Upper lobe of left lung (tissue), 6 donors: ENCODE data around the gene CABLES2. TPM values are rescaled to one million over a fixed set of nuclear protein-coding genes. Genes with fewer than 3 reads are reported as not detected.

ENCODE experiments used
- ATAC-seq, 2 donors: fragments of 200-7000 bp; cut with Tn5 transposase; one replicate each; pipeline ENCODE4 v1.9.1; 2022; ENCODE audit warnings: mild to moderate bottlenecking in 2 of 2, moderate library complexity in 2 of 2; ENCODE audit not compliant: low FRiP score in 2 of 2
- DNase-seq, 2 donors: peaks; one replicate each; pipeline ENCODE4 v3.0.0-alpha.2; 2019 to 2020
- H3K27ac ChIP-seq, 4 donors: fragments of 200-600 bp; sonication (generic); one replicate each; pipeline ENCODE4 v1.5.1; 2016 to 2019
- H3K27me3 ChIP-seq, 4 donors: fragments of 200-600 bp; sonication (generic); one replicate each; pipeline ENCODE4 v1.5.1; 2017 to 2019
- H3K36me3 ChIP-seq, 4 donors: fragments of 200-600 bp; sonication (generic); one replicate each; pipeline ENCODE4 v1.5.1; 2016 to 2019
- H3K4me1 ChIP-seq, 4 donors: fragments of 200-600 bp; sonication (generic); one replicate each; pipeline ENCODE4 v1.5.1; 2018 to 2019
- H3K4me3 ChIP-seq, 4 donors: fragments of 200-600 bp; sonication (generic); one replicate each; pipeline ENCODE4 v1.5.1; 2017 to 2019; ENCODE audit warnings: mild to moderate bottlenecking in 2 of 4, moderate library complexity in 1 of 4
- H3K9me3 ChIP-seq, 4 donors: fragments of 200-600 bp; sonication (generic); one replicate each; pipeline ENCODE4 v1.5.1; 2018 to 2019
- CTCF ChIP-seq, 6 experiments: fragments of 450-650 bp in 4 of 6; fragments of 200-600 bp in 2 of 6; sonication (generic) in 2 of 6; IDR thresholded peaks; one replicate each; pipeline ENCODE4 v1.5.1; 2016 to 2019; ENCODE audit warnings: antibody characterized with exemption in 6 of 6
- EP300 ChIP-seq, 4 donors: sonication (generic); formaldehyde crosslinking; IDR thresholded peaks; one replicate each; pipeline ENCODE4 v1.5.1; 2017; ENCODE audit warnings: antibody characterized with exemption in 4 of 4, control low read depth in 2 of 4
- POLR2A ChIP-seq, 4 donors: fragments of 450-650 bp; IDR thresholded peaks; one replicate each; pipeline ENCODE4 v1.5.1; 2016 to 2017; ENCODE audit warnings: antibody characterized with exemption in 4 of 4, mild to moderate bottlenecking in 2 of 4
- POLR2AphosphoS5 ChIP-seq, 2 donors: sonication (generic); formaldehyde crosslinking; IDR thresholded peaks; one replicate each; pipeline ENCODE4 v1.5.1; 2017; ENCODE audit warnings: antibody characterized with exemption in 2 of 2
- WGBS, 2 donors: methylation state at CpG; one replicate each; pipeline ENCODE4 v1.1.5; 2017 to 2018; 5-methylcytosine and 5-hydroxymethylcytosine counted together
- total RNA-seq, 6 donors: library from RNA; depleted of rRNA in 4 of 6; stranded (reverse); fragments of >200 nt in 4 of 6; gene quantifications; one replicate each; pipeline versions ENCODE4 v1.1.0 to v1.2.1, GENCODE V29; 2016 to 2021
- donor health status: DM: no; HTN: no; CAD: no; lungs with moderate emphysema.
- donor health status: DM: no; HTN: yes; CAD: no; lungs with severe emphysema.

The CABLES2 gene
- total RNA-seq, 6 donors from 2014 or later: 2.2 to 5.2 (median 4.0) TPM

DNA sequence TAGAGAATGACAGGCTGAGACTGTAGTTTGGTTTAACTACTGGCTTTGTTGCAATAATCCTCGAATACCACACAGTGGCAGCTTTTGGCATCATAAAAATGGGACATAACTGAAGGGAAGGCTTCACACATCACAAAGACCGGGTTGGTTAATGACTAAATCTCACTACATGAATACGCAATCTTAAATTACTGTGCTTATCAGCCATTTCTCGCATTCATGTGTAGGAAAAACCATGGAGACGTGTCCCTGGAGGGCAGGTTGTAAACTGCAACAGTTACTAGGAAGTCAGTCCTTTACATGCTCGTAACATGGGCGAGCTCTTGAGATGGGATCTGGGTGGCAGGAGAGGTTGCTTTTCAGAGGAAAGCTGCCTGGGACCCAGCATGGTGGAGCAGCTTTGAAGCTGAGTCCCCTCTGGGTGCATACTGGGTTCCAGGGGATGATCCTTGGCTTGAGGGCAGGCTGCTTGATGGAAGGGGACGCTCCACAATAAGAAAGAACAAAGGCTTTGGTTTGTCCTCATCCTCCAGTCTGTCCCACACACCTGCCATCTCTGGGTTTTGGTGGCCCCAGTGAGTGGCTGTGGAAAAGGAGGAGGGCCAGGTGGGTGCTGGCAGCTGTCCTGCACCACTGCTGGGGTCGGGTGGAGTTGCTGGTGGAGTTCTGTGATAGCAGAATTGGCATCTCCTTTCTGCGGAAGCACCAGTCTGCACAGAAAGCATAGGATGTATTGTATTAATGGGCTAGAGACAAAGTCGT lies 18.1 kb downstream of the CABLES2 start:
- DNase-seq: no peak
- Histone ChIP-seq H3K27ac (no peak overlapping the region), H3K36me3 (peaks cover 2 to 58% (median 28%) of the 10 kb centered on the region in 4 donors), H3K4me1 (peaks cover 16 to 34% (median 23%) of the 10 kb centered on the region in 4 donors), H3K9me3 (no peaks in the 10 kb centered on the region), H3K4me3 (no peak overlapping the region), H3K27me3 (no peaks in the 10 kb centered on the region)
- 89% methylated on average over 9 to 11 of the region's 11 CpGs for whole genome bisulfite sequencing, 2 donors
- no peak for TF ChIP-seq CTCF (IDR thresholded peaks at IDR 0.05)
- TF ChIP-seq POLR2A (IDR thresholded peaks at IDR 0.05): no peak
- TF ChIP-seq POLR2AphosphoS5 (IDR thresholded peaks at IDR 0.05): no peak
- TF ChIP-seq EP300 (IDR thresholded peaks at IDR 0.05): no peak
- ATAC-seq: no peak

DNA sequence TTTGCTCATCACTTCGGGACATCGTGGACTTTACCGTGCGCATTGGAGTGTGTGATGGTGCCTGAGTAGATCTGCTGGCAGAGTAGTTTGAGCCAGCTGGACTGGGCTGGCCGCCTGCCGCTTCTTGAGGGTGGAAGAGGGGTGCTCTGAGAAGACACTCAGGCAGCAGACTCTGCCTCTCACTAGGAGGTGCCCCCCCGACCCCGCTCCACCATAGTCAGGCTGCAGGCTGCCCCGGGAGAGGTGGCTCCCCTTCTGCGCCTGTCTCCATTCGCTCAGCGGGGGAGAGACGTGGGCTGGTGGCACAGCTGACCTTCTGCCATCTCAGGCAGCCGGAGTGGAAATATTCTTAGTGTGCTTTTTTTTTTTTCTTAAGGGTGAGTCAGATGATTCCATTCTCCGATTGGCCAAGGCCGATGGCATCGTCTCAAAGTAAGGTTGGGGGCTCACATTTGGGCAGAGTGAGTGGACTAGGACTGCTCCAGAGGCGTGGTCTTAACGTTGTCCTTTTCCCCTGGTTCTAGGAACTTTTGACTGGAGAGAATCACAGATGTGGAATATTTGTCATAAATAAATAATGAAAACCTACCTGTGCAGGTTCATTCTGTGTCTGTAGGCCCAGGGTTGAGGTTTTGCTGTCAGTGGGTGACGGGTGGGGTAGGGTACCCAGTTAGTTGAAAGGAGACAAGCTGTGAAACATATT lies 19.0 kb downstream of the CABLES2 start:
- H3K4me3 ChIP-seq: peak overlapping the region in 3 of 4 donors; percentile 91 to 100 (median 100)
- no peak for TF ChIP-seq POLR2A (IDR thresholded peaks at IDR 0.05)
- TF ChIP-seq EP300 (IDR thresholded peaks at IDR 0.05): no peak
- TF ChIP-seq POLR2AphosphoS5 (IDR thresholded peaks at IDR 0.05): no peak
- TF ChIP-seq CTCF (IDR thresholded peaks at IDR 0.05): no peak
- peak overlapping the region in 2 of 4 donors; percentile 96 to 97 for H3K27ac ChIP-seq
- peaks cover 2 to 49% (median 25%) of the 10 kb centered on the region in 4 donors for H3K36me3 ChIP-seq
- DNase-seq (peak in 1 of 2 donors; percentile 47), ATAC-seq (no peak)
- peaks cover 16 to 34% (median 23%) of the 10 kb centered on the region in 4 donors for H3K4me1 ChIP-seq
- no peaks in the 10 kb centered on the region for H3K9me3 ChIP-seq
- 72 to 73% methylated on average over 20 of the region's 20 CpGs for whole genome bisulfite sequencing, 2 donors
- no peaks in the 10 kb centered on the region for H3K27me3 ChIP-seq

DNA sequence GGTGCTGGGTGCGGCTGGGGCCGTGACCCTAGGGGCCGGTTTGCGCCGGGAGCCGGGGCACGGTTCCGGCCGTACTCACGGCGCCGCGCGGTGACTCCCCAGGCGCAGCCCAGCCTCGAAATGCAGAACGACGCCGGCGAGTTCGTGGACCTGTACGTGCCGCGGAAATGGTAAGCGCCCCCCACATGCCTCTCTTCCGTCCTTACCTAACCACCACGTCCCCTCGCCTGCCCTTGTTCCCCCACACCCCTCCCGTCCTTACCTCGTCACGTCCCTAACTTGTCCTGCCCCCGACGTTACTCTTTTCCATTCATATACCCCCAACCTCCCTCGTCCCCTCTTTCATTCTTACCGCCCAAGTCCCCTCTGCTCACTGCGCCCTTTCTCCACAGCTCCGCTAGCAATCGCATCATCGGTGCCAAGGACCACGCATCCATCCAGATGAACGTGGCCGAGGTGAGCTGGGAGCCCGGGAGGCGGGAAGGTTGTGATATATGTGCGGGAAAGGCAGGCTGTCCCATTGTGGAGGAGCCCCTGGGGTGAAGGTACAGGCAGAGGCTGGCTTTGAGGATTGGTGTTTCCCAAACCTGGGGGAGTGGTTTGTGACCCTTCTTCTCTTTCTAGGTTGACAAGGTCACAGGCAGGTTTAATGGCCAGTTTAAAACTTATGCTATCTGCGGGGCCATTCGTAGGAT lies 19.7 kb downstream of the CABLES2 start:
- no peaks in the 10 kb centered on the region for H3K27me3 ChIP-seq
- TF ChIP-seq EP300 (IDR thresholded peaks at IDR 0.05) (no peak), CTCF (IDR thresholded peaks at IDR 0.05) (no peak), POLR2AphosphoS5 (IDR thresholded peaks at IDR 0.05) (no peak), POLR2A (IDR thresholded peaks at IDR 0.05) (no peak)
- 3% methylated on average over 26 to 39 of the region's 47 CpGs for whole genome bisulfite sequencing, 2 donors
- peaks cover 20 to 39% (median 27%) of the 10 kb centered on the region in 4 donors for H3K4me1 ChIP-seq
- peak overlapping the region; percentile 93 to 97 (median 95) for H3K27ac ChIP-seq
- DNase-seq (no peak), ATAC-seq (no peak)
- H3K36me3 ChIP-seq: peaks cover 2 to 42% (median 21%) of the 10 kb centered on the region in 4 donors
- H3K9me3 ChIP-seq: no peaks in the 10 kb centered on the region
- H3K4me3 ChIP-seq: peak overlapping the region; percentile 91 to 100 (median 99)

DNA sequence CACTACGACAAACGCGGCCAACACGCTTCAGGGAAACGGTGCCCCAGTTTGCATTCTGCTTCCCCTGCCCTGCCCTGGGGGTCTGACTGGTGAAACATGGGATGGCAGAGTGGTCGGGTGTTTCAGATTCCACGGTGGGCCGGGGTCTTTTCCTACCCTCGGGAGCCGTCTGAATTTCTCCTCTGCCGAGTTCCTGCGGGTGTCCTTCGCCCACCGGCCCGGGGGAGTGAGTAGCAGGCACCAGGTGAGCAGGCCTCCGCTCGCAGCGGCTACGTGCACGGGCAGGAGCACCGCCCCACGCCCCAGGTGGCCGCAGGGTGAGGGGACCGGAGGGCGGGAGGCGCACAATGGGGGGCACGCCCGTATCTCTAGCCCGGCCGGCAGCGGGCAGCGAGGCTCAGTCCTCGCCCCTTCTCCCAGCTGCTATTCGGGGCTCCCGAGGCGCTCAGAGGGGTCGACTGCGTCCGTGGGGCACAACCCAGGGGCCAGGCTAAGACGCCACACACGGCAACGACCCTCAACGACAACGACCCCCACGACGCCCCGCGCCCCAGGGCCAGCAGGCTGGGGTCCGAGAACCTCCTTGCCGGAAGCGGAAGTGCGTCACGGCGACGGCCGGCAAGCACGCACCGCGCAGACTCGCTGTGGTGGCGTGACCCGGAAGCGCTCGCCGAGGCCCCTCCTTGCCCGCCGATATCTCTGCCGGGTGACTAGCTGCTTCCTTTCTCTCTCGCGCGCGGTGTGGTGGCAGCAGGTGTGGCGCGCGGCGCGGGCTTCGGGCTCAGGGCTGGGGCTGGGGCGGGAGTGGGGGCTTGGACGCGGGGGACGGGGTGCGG lies 20.5 kb downstream of the CABLES2 start, which contains the start of gene RPS21:
RPS21 (plus strand) TSS at position 721 of the 836 bp plus-strand sequence. CDS start 236 bp downstream, outside the sequence.
- H3K27me3 ChIP-seq: no peaks in the 10 kb centered on the region
- ATAC-seq (peak; percentile 94 to 97), DNase-seq (peak; percentile 94 to 99)
- H3K4me1 ChIP-seq: peaks cover 25 to 42% (median 32%) of the 10 kb centered on the region in 4 donors
- H3K27ac ChIP-seq: peak within 1 kb of the TSS; percentile 93 to 97 (median 95)
- 0% methylated on average over 33 of the region's 83 CpGs; no CpG with 5 or more reads in 1 of the 2 donors for WGBS, 2 donors
- no peaks in the 10 kb centered on the region for H3K9me3 ChIP-seq
- H3K4me3 ChIP-seq: peak within 1 kb of the TSS; percentile 91 to 100 (median 99)
- peaks cover 2 to 38% (median 18%) of the 10 kb centered on the region in 4 donors for H3K36me3 ChIP-seq
- peak in 1 of 4 donors; percentile 81 for TF ChIP-seq EP300 (IDR thresholded peaks at IDR 0.05)
- TF ChIP-seq POLR2A (IDR thresholded peaks at IDR 0.05): peak in 3 of 4 donors; percentile 30 to 88 (median 64)
- TF ChIP-seq POLR2AphosphoS5 (IDR thresholded peaks at IDR 0.05): peak; percentile 96 to 99
- peak in 3 of 6 experiments; percentile 3 to 38 (median 25) for TF ChIP-seq CTCF (IDR thresholded peaks at IDR 0.05)
